K562 (cell line): ENCODE data around the gene RBM12. TPM values are rescaled to one million over a fixed set of nuclear protein-coding genes. Genes with fewer than 3 reads are reported as not detected.
A peak's percentile ranks its signal among the peaks of the same experiment; 100 is the strongest.

Experiments
- BHLHE40 ChIP-seq: IDR thresholded peaks from 2 replicates; pipeline ENCODE4 v1.6.1; 2011; ENCODE audit warnings: low read length, improper control_type of control experiment
- CAMTA2 ChIP-seq: fragments of 250-450 bp; sonication (Bioruptor Pico); conservative IDR thresholded peaks from 2 replicates; pipeline ENCODE4 v1.5.1; 2022
- CBFA2T2 ChIP-seq: fragments of 450-650 bp; conservative IDR thresholded peaks from 2 replicates; pipeline ENCODE4 v1.6.1; 2017; ENCODE audit warnings: mild to moderate bottlenecking
- CC2D1A ChIP-seq: fragments of 450-650 bp; IDR thresholded peaks from 2 replicates; pipeline ENCODE4 v1.6.1; 2017; ENCODE audit warnings: mild to moderate bottlenecking
- HDAC2 ChIP-seq: fragments of 450-650 bp; IDR thresholded peaks from 2 replicates; pipeline ENCODE4 v1.6.1; 2016; ENCODE audit warnings: mild to moderate bottlenecking
- HDAC3 ChIP-seq: fragments of 450-650 bp; IDR thresholded peaks from 2 replicates; pipeline ENCODE4 v1.6.1; 2018; ENCODE audit warnings: borderline replicate concordance, mild to moderate bottlenecking, moderate library complexity; ENCODE audit not compliant: partially characterized antibody
- HOXB6 ChIP-seq: fragments of 250-450 bp; sonication (Bioruptor Pico); IDR thresholded peaks from 2 replicates; pipeline ENCODE4 v1.5.1; 2022; ENCODE audit warnings: mild to moderate bottlenecking, borderline replicate concordance
- ILF3 ChIP-seq: fragments of 450-650 bp; IDR thresholded peaks from 2 replicates; pipeline ENCODE4 v1.6.1; 2018; ENCODE audit warnings: antibody characterized with exemption, mild to moderate bottlenecking, moderate library complexity, borderline replicate concordance
- MCM2 ChIP-seq: fragments of 450-650 bp; IDR thresholded peaks from 2 replicates; pipeline ENCODE4 v1.6.1; 2017; ENCODE audit warnings: low read depth, mild to moderate bottlenecking
- MCM3 ChIP-seq: fragments of 450-650 bp; IDR thresholded peaks from 2 replicates; pipeline ENCODE4 v1.6.1; 2016
- NELFE ChIP-seq: IDR thresholded peaks from 2 replicates; pipeline ENCODE4 v1.6.1; 2011; ENCODE audit warnings: mild to moderate bottlenecking; ENCODE audit not compliant: insufficient read depth, insufficient read length
- POLR2B ChIP-seq: fragments of 450-650 bp; IDR thresholded peaks from 2 replicates; pipeline ENCODE4 v1.6.1; 2018; ENCODE audit warnings: low read depth; ENCODE audit not compliant: partially characterized antibody
- RBFOX2 ChIP-seq: fragments of 200-400 bp; formaldehyde crosslinking; IDR thresholded peaks from 2 replicates; pipeline ENCODE4 v1.6.1; 2017; ENCODE audit warnings: low read depth, mild to moderate bottlenecking, low read length, moderate library complexity
- RBM22 ChIP-seq: fragments of 200-400 bp; formaldehyde crosslinking; IDR thresholded peaks from 2 replicates; pipeline ENCODE4 v1.6.1; 2018; ENCODE audit warnings: low read length, low read depth; ENCODE audit not compliant: poor library complexity, severe bottlenecking
- SP1 ChIP-seq: sonication (generic); formaldehyde crosslinking; IDR thresholded peaks from 2 replicates; pipeline ENCODE4 v1.8.1; 2022; ENCODE audit warnings: mild to moderate bottlenecking, missing genetic modification reagents
- SREBF2 ChIP-seq: sonication (generic); formaldehyde crosslinking; IDR thresholded peaks from 2 replicates; pipeline ENCODE4 v1.4.0; 2020; ENCODE audit warnings: mild to moderate bottlenecking, missing genetic modification reagents
- SUPT5H ChIP-seq: fragments of 450-650 bp; IDR thresholded peaks from 2 replicates; pipeline ENCODE4 v1.6.1; 2016
- TOE1 ChIP-seq, 2 experiments: fragments of 450-650 bp in 1 of 2; sonication (generic) in 1 of 2; formaldehyde crosslinking in 1 of 2; IDR thresholded peaks; 2 replicates each; pipeline versions ENCODE4 v1.7.1 to v1.8.0; 2016 to 2022; ENCODE audit warnings: borderline replicate concordance in 2 of 2, mild to moderate bottlenecking in 2 of 2, antibody characterized with exemption in 1 of 2, inconsistent platforms in 1 of 2, low read depth in 1 of 2, missing genetic modification reagents in 1 of 2, moderate library complexity in 1 of 2
- ZNF140 ChIP-seq: fragments of 250-450 bp; sonication (Bioruptor Pico); IDR thresholded peaks from 2 replicates; pipeline ENCODE4 v1.8.0; 2021; ENCODE audit warnings: moderate library complexity, mild to moderate bottlenecking, inconsistent platforms
- ZNF212 ChIP-seq: fragments of 450-650 bp; formaldehyde crosslinking; IDR thresholded peaks from 2 replicates; pipeline ENCODE4 v1.4.0; 2020; ENCODE audit warnings: mild to moderate bottlenecking
- ZNF311 ChIP-seq: fragments of 250-450 bp; sonication (Bioruptor Pico); IDR thresholded peaks from 2 replicates; pipeline ENCODE4 v1.4.0; 2020; ENCODE audit warnings: mild to moderate bottlenecking, moderate library complexity
- ZNF347 ChIP-seq: fragments of 450-650 bp; formaldehyde crosslinking; IDR thresholded peaks from 2 replicates; pipeline ENCODE4 v1.4.0; 2020; ENCODE audit warnings: low read depth, mild to moderate bottlenecking, moderate library complexity
- ZNF436 ChIP-seq: fragments of 250-450, 450-650 bp; sonication (Bioruptor Pico); formaldehyde crosslinking; IDR thresholded peaks from 2 replicates; pipeline ENCODE4 v1.7.0; 2020; ENCODE audit warnings: mild to moderate bottlenecking
- ZNF707 ChIP-seq: fragments of 250-450 bp; sonication (Bioruptor Pico); conservative IDR thresholded peaks from 2 replicates; pipeline ENCODE4 v1.8.0; 2022; ENCODE audit warnings: inconsistent platforms, mild to moderate bottlenecking, moderate library complexity
- ZSCAN29 ChIP-seq: fragments of 450-650 bp; IDR thresholded peaks from 2 replicates; pipeline ENCODE4 v1.6.1; 2017
- polyA plus RNA-seq, 8 experiments: library from polyadenylated mRNA; depleted of rRNA in 4 of 8; stranded (reverse) in 5 of 8; unstranded in 3 of 8; fragments of >200 nt; fragmentation: Nextera tagmentation in 2 of 8; fragmentation: Illumina TruSeq in 1 of 8; extraction: Ambion mirVana in 2 of 8; extraction: Trizol in 1 of 8; gene quantifications; 2 replicates each; pipeline versions ENCODE4 v1.2.1 to v1.2.3, GENCODE V29; 2011 to 2014; ENCODE audit warnings: inconsistent platforms in 1 of 8, missing spikeins in 1 of 8
- total RNA-seq, 7 experiments: library from RNA; depleted of rRNA in 6 of 7; stranded (reverse); fragments of >200 nt in 6 of 7; fragmentation: Illumina TruSeq in 2 of 7; extraction: Trizol in 2 of 7; gene quantifications; 2 replicates each; pipeline versions ENCODE4 v1.2.1 to v1.2.3, GENCODE V29; 2011 to 2021; ENCODE audit warnings: low replicate concordance in 1 of 7
- TF ChIP-seq, protein P1 (sequence below): fragments of 450-650 bp; IDR thresholded peaks from 2 replicates; pipeline ENCODE4 v1.6.1; 2016; ENCODE audit warnings: antibody characterized with exemption
- TF ChIP-seq, protein P2 (sequence below): sonication (generic); formaldehyde crosslinking; IDR thresholded peaks from 2 replicates; pipeline ENCODE4 v1.8.1; 2022; ENCODE audit warnings: missing genetic modification reagents
- TF ChIP-seq, protein P3 (sequence below): fragments of 250-450 bp; sonication (Bioruptor Pico); IDR thresholded peaks from 2 replicates; pipeline ENCODE4 v1.8.0; 2021; ENCODE audit warnings: borderline replicate concordance, mild to moderate bottlenecking, moderate library complexity; ENCODE audit not compliant: poor library complexity, severe bottlenecking

The RBM12 gene
- total and polyA plus RNA-seq, 9 of the 15 experiments (the other 6 are each of a cell fraction or from before 2014, with no cell fraction given): 5.0 to 162 (median 73.3) TPM

DNA sequence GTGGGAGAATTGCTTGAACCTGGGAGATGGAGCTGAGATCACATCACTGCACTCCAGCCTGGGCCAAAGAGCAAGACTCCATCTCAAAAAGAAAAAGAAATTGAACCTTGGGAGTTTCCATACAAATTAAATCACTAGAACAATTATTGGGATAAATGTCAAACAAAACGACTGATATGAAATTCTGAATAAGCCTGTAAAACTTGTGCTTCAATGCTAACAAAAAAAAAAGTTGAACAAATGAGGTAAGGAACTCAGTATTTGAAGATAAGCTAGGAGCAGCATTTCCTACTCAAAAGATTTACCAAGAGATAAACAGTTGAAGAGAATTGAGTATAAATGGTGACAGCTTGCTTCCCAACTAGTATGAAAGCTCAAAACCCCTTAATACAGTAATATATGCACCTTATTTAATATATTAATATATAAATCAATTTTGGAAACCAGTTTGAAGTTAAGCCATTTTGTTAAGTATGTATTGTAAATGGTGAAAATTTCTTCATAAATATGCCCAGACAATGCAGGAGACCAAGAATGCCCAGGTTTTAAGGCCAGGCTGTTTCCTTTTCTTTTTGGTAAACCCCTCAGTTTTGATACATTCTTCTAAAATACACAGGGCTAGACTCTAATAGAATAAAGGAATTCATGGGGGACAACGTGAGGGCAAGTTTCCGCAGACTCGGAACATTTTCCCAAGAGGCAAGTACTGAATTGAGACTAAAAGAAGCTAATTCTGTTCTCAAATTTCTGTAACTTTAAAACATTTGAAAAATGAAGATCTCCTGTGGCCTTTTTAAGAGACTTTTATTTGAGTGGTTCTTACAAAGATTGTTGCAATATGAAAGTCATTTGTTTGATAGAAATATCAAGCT lies 38.4 kb upstream of the RBM12 start (continued):
- TF ChIP-seq ZNF436 (CRISPR knock-in tag) (0 out of 2 replicates have a peak, but pooled peaks have one; percentile 16), SUPT5H (peak; percentile 38), ZNF140 (CRISPR knock-in tag) (no peak), BHLHE40 (no peak), HOXB6 (CRISPR knock-in tag) (no peak), CAMTA2 (no peak), MCM2 (no peak), HDAC3 (no peak), TOE1 (IDR thresholded peaks at IDR 0.05; ENCODE audit: borderline replicate concordance) (no peak), TOE1 (CRISPR knock-in tag; IDR thresholded peaks at IDR 0.05; ENCODE audit: borderline replicate concordance, low read depth) (no peak), ZNF212 (CRISPR knock-in tag) (no peak), MCM3 (no peak), HDAC2 (no peak), CBFA2T2 (no peak), NELFE (no peak), RBFOX2 (0 out of 2 replicates have a peak, but pooled peaks have one; percentile 23), CC2D1A (no peak), ILF3 (no peak), ZSCAN29 (no peak), SP1 (CRISPR knock-in tag) (no peak), ZNF347 (CRISPR knock-in tag) (no peak), ZNF311 (no peak), RBM22 (no peak), POLR2B (peak; percentile 55), ZNF707 (CRISPR knock-in tag) (no peak), SREBF2 (CRISPR knock-in tag) (no peak)
- TF ChIP-seq, protein P1, sequence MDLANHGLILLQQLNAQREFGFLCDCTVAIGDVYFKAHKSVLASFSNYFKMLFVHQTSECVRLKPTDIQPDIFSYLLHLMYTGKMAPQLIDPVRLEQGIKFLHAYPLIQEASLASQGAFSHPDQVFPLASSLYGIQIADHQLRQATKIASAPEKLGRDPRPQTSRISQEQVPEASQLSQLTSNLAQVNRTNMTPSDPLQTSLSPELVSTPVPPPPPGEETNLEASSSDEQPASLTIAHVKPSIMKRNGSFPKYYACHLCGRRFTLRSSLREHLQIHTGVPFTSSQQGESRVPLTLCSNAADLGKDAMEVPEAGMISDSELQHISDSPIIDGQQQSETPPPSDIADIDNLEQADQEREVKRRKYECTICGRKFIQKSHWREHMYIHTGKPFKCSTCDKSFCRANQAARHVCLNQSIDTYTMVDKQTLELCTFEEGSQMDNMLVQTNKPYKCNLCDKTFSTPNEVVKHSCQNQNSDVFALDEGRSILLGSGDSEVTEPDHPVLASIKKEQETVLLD: no peak
- TF ChIP-seq, protein P2, sequence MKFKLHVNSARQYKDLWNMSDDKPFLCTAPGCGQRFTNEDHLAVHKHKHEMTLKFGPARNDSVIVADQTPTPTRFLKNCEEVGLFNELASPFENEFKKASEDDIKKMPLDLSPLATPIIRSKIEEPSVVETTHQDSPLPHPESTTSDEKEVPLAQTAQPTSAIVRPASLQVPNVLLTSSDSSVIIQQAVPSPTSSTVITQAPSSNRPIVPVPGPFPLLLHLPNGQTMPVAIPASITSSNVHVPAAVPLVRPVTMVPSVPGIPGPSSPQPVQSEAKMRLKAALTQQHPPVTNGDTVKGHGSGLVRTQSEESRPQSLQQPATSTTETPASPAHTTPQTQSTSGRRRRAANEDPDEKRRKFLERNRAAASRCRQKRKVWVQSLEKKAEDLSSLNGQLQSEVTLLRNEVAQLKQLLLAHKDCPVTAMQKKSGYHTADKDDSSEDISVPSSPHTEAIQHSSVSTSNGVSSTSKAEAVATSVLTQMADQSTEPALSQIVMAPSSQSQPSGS (CRISPR knock-in tag): no peak
- TF ChIP-seq, protein P3, sequence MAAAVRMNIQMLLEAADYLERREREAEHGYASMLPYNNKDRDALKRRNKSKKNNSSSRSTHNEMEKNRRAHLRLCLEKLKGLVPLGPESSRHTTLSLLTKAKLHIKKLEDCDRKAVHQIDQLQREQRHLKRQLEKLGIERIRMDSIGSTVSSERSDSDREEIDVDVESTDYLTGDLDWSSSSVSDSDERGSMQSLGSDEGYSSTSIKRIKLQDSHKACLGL (CRISPR knock-in tag): no peak
